MCF 10A (cell line): ENCODE results near the gene CROCC. TPM values are rescaled to one million over a fixed set of nuclear protein-coding genes. Genes with fewer than 3 reads are reported as not detected.

Experiments used
- BruUV-seq: library from RNA; stranded (reverse); fragments of 400-500 nt; replicated peaks from 2 replicates; lab custom pipeline; 2021; lab: Mats Ljungman, UMichigan
- CTCF ChIA-PET: fragments of 300-600 bp; sonication (Branson Sonifier 250); formaldehyde crosslinking; extraction: SDS; loops from one replicate; lab custom pipeline; 2021; ENCODE audit warnings: antibody characterized with exemption, inconsistent platforms; lab: Yijun Ruan, JAX
- POLR2A ChIA-PET: fragments of 300-600, 350-650 bp; sonication (Branson Sonifier 250); formaldehyde crosslinking; extraction: SDS; loops from one replicate; lab custom pipeline; 2020; ENCODE audit warnings: antibody characterized with exemption, inconsistent platforms; lab: Yijun Ruan, JAX
- DNase-seq: peaks from one replicate; pipeline ENCODE4 v3.0.0-alpha.2; 2018; ENCODE audit not compliant: unreplicated experiment
- H3K27ac Mint-ChIP-seq: one replicate; pipeline ENCODE4 v1.8.0; 2022; ENCODE audit warnings: mild to moderate bottlenecking, low read depth, mixed read lengths; ENCODE audit not compliant: unreplicated experiment
- H3K27me3 Mint-ChIP-seq: one replicate; pipeline ENCODE4 v1.8.0; 2022; ENCODE audit warnings: mixed read lengths; ENCODE audit not compliant: insufficient read depth, unreplicated experiment
- H3K36me3 Mint-ChIP-seq: one replicate; pipeline ENCODE4 v1.8.0; 2022; ENCODE audit warnings: mild to moderate bottlenecking, moderate library complexity, mixed read lengths; ENCODE audit not compliant: insufficient read depth, unreplicated experiment
- H3K4me1 Mint-ChIP-seq: one replicate; pipeline ENCODE4 v1.8.0; 2022; ENCODE audit warnings: mixed read lengths; ENCODE audit not compliant: insufficient read depth, unreplicated experiment
- H3K4me3 Mint-ChIP-seq: one replicate; pipeline ENCODE4 v1.8.0; 2022; ENCODE audit warnings: mild to moderate bottlenecking, moderate library complexity, mixed read lengths; ENCODE audit not compliant: unreplicated experiment
- H3K9me3 Mint-ChIP-seq: one replicate; pipeline ENCODE4 v1.8.0; 2022; ENCODE audit warnings: mixed read lengths; ENCODE audit not compliant: unreplicated experiment
- intact Hi-C: fragments of 100-400 bp; cut with micrococcal nuclease; formaldehyde crosslinking; loops from 2 replicates; pipeline ENCODE4 v1.14.1; 2022
- total RNA-seq: library from RNA; stranded (reverse); gene quantifications from 2 replicates; pipeline ENCODE4 v1.2.3, GENCODE V29; 2022
- TF ChIP-seq, protein P1 (sequence below): fragments of 200-600 bp; IDR thresholded peaks from one replicate; pipeline ENCODE4 v1.8.0; 2022; ENCODE audit warnings: antibody characterized with exemption, mild to moderate bottlenecking; ENCODE audit not compliant: unreplicated experiment

The CROCC gene
- total RNA-seq, 1 experiment from 2014 or later: 9.6 TPM

DNA sequence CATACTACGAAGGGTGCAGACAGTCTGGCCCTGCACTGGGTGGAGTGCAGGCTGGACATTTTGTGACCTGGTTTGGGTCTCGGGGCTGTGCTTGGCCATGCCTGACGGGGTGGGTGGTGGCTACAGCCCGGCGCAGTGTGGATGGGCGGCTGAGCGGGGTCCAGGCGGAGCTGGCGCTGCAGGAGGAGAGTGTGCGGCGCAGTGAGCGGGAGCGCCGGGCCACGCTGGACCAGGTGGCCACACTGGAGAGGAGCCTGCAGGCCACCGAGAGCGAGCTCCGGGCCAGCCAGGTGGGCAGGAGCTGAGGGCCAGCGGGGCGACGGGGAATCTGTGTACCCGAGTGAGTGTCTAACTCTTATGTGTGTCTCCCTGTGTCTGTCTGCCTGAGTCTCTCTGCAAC is 44.6 kb downstream of the CROCC start:
- no TSS peak for BruUV-seq
- no peak for DNase-seq
- no peak overlapping the region for H3K4me3 Mint-ChIP-seq
- TF ChIP-seq, protein P1, sequence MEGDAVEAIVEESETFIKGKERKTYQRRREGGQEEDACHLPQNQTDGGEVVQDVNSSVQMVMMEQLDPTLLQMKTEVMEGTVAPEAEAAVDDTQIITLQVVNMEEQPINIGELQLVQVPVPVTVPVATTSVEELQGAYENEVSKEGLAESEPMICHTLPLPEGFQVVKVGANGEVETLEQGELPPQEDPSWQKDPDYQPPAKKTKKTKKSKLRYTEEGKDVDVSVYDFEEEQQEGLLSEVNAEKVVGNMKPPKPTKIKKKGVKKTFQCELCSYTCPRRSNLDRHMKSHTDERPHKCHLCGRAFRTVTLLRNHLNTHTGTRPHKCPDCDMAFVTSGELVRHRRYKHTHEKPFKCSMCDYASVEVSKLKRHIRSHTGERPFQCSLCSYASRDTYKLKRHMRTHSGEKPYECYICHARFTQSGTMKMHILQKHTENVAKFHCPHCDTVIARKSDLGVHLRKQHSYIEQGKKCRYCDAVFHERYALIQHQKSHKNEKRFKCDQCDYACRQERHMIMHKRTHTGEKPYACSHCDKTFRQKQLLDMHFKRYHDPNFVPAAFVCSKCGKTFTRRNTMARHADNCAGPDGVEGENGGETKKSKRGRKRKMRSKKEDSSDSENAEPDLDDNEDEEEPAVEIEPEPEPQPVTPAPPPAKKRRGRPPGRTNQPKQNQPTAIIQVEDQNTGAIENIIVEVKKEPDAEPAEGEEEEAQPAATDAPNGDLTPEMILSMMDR: no peak
- CTCF ChIA-PET: interaction anchor here (0.7 to 1.5 kb wide), 3 partner anchors 14 to 37 kb away, joined by 4 to 5 read pairs (median 4); no protein-coding TSS in a partner anchor
- H3K27me3 Mint-ChIP-seq: no peaks in the 10 kb centered on the region
- no peaks in the 10 kb centered on the region for H3K9me3 Mint-ChIP-seq
- peaks cover 7% of the 10 kb centered on the region for H3K4me1 Mint-ChIP-seq
- intact Hi-C loops: no loop called here
- POLR2A ChIA-PET: no interaction called here
- no peak overlapping the region for H3K27ac Mint-ChIP-seq
- H3K36me3 Mint-ChIP-seq: peaks cover 26% of the 10 kb centered on the region

DNA sequence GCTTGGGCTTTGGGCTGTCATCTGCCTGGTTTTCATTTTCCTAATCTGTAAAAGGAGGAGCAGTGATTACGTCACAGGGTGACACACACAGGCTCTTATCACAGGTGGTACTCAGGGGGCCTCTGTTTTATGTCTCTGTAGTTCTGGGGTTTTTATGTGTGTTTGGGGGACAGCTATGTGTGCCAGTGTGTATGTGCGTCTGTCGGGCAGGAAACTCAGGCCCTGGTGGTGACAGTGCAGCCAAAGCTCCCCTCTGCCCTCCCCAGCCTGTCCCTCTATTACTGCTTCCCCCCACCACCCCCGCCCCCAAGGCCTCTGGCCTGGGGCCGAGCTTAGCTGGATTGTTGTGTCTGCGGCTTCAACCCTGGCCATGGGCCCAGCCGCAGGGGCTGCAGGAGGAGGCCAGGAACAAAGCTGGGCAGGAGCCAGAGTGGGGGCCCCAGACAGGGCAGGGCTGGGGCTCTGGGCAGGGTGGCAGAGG is 45.4 kb downstream of the CROCC start:
- ChIA-PET POLR2A (no interaction called here), CTCF (interaction anchor here (1.2 to 1.5 kb wide), 2 partner anchors 15 to 16 kb away, joined by 4 to 5 read pairs; no protein-coding TSS in a partner anchor)
- H3K36me3 Mint-ChIP-seq: peaks cover 29% of the 10 kb centered on the region
- TF ChIP-seq, protein P1: no peak
- BruUV-seq: no TSS peak
- intact Hi-C loops: no loop called here
- peaks cover 7% of the 10 kb centered on the region for H3K4me1 Mint-ChIP-seq
- H3K4me3 Mint-ChIP-seq: no peak overlapping the region
- no peaks in the 10 kb centered on the region for H3K9me3 Mint-ChIP-seq
- H3K27me3 Mint-ChIP-seq: no peaks in the 10 kb centered on the region
- DNase-seq: peak; percentile 57
- no peak overlapping the region for H3K27ac Mint-ChIP-seq

DNA sequence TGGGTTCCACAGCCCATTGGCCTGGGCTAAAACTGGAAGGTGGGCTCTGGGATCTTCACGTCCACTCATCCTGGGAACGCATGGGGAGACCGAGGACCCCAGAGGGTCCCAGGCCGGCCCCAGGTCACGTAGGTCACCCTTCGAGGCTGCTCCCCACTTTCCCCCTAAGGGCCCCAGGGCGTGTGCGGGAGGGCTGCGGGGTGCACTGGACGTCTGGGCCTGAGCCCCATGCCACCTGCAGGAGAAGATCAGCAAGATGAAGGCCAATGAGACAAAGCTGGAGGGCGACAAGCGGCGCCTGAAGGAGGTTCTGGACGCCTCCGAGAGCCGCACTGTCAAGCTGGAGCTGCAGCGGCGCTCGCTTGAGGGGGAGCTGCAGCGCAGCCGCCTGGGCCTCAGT is 46.2 kb downstream of the CROCC start:
- ChIA-PET CTCF (interaction anchor here (0.9 to 1.4 kb wide), 2 partner anchors 15 to 56 kb away, joined by 3 to 5 read pairs; no protein-coding TSS in a partner anchor), POLR2A (no interaction called here)
- Mint-ChIP-seq H3K4me1 (peaks cover 7% of the 10 kb centered on the region), H3K9me3 (no peaks in the 10 kb centered on the region), H3K36me3 (peaks cover 29% of the 10 kb centered on the region), H3K4me3 (no peak overlapping the region), H3K27ac (no peak overlapping the region), H3K27me3 (no peaks in the 10 kb centered on the region)
- TF ChIP-seq, protein P1: no peak
- BruUV-seq: no TSS peak
- intact Hi-C loops: no loop called here
- no peak for DNase-seq

DNA sequence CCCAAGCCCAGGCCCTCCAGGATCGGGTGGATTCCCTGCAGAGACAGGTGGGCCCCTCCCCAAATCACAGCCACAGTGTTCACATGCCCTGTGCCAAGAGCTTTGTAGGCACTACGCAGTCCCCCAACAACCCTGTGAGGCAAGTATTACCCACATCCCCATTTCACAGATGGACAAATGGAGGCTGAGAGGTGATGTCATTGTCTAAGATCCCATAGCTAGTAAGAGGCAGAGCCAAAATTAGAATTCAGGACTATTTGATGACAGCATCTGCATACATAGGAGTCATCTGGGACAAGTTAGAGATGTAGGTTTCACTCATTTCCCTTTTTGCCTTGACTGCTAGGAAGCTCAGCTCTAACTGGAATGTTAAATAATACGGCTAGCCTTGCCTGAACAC is 46.6 kb downstream of the CROCC start:
- H3K36me3 Mint-ChIP-seq: peaks cover 29% of the 10 kb centered on the region
- H3K4me1 Mint-ChIP-seq: peaks cover 7% of the 10 kb centered on the region
- CTCF ChIA-PET: interaction anchor here (0.6 to 1.4 kb wide), 3 partner anchors 15 to 55 kb away, joined by 3 to 5 read pairs (median 3); no protein-coding TSS in a partner anchor
- TF ChIP-seq, protein P1: no peak
- POLR2A ChIA-PET: no interaction called here
- DNase-seq: no peak
- H3K27ac Mint-ChIP-seq: no peak overlapping the region
- H3K4me3 Mint-ChIP-seq: no peak overlapping the region
- H3K9me3 Mint-ChIP-seq: no peaks in the 10 kb centered on the region
- intact Hi-C loops: no loop called here
- no TSS peak for BruUV-seq
- no peaks in the 10 kb centered on the region for H3K27me3 Mint-ChIP-seq
